Activated CD8-positive, alpha-beta T cell treated with anti-CD3 and anti-CD28 coated beads for 36 hours (primary cell): ENCODE measurements around the gene OR13J1. TPM values are rescaled to one million over a fixed set of nuclear protein-coding genes. Genes with fewer than 3 reads are reported as not detected.

ENCODE experiments used
- ATAC-seq: fragments of 200-7000 bp; cut with Tn5 transposase; one replicate; pipeline ENCODE4 v1.10.0; 2021; ENCODE audit warnings: mild to moderate bottlenecking, moderate library complexity
- CTCF ChIA-PET: fragments of 350-600 bp; sonication (Branson Sonifier 250); formaldehyde crosslinking; loops from one replicate; lab custom pipeline; 2021; ENCODE audit warnings: antibody characterized with exemption; lab: Charles Lee
- POLR2A ChIA-PET: fragments of 350-600 bp; sonication (Branson Sonifier 250); formaldehyde crosslinking; loops from one replicate; lab custom pipeline; 2021; ENCODE audit warnings: antibody characterized with exemption; lab: Charles Lee
- DNase-seq: peaks from one replicate; pipeline ENCODE4 v3.0.0-alpha.2; 2020
- H3K27ac Mint-ChIP-seq: one replicate; pipeline ENCODE4 v1.8.0; 2021; ENCODE audit warnings: mild to moderate bottlenecking, mixed read lengths
- H3K27me3 Mint-ChIP-seq: one replicate; pipeline ENCODE4 v1.8.0; 2021; ENCODE audit warnings: mixed read lengths
- H3K36me3 Mint-ChIP-seq: one replicate; pipeline ENCODE4 v1.8.0; 2021; ENCODE audit warnings: low read depth, mixed read lengths
- H3K4me1 Mint-ChIP-seq: one replicate; pipeline ENCODE4 v1.8.0; 2021; ENCODE audit warnings: low read depth, mixed read lengths
- H3K4me3 Mint-ChIP-seq: one replicate; pipeline ENCODE4 v1.8.0; 2021; ENCODE audit warnings: mild to moderate bottlenecking, moderate library complexity, mixed read lengths
- H3K9me3 Mint-ChIP-seq: one replicate; pipeline ENCODE4 v1.8.0; 2021; ENCODE audit warnings: mixed read lengths
- intact Hi-C: fragments of 100-400 bp; cut with micrococcal nuclease; formaldehyde crosslinking; loops from one replicate; pipeline ENCODE4 v1.10.0; 2022
- total RNA-seq, 2 experiments: library from RNA; stranded (reverse); gene quantifications; one replicate each; pipeline ENCODE4 v1.2.3, GENCODE V29; 2021
- TF ChIP-seq, protein P1 (sequence below): fragments of 200-600 bp; IDR thresholded peaks from one replicate; pipeline ENCODE4 v1.8.0; 2022; ENCODE audit warnings: antibody characterized with exemption, mild to moderate bottlenecking

OR13J1 gene
- not detected for total RNA-seq

- POLR2A ChIA-PET, result interaction anchor here (0.5 to 0.9 kb wide), 2 partner anchors 12 to 15 kb away, joined by 3 to 5 read pairs; no protein-coding TSS in a partner anchor
- DNase-seq (no peak), ATAC-seq (no peak)
- H3K4me3 Mint-ChIP-seq, result no peak within 1 kb of the TSS
- TF ChIP-seq, protein P1, sequence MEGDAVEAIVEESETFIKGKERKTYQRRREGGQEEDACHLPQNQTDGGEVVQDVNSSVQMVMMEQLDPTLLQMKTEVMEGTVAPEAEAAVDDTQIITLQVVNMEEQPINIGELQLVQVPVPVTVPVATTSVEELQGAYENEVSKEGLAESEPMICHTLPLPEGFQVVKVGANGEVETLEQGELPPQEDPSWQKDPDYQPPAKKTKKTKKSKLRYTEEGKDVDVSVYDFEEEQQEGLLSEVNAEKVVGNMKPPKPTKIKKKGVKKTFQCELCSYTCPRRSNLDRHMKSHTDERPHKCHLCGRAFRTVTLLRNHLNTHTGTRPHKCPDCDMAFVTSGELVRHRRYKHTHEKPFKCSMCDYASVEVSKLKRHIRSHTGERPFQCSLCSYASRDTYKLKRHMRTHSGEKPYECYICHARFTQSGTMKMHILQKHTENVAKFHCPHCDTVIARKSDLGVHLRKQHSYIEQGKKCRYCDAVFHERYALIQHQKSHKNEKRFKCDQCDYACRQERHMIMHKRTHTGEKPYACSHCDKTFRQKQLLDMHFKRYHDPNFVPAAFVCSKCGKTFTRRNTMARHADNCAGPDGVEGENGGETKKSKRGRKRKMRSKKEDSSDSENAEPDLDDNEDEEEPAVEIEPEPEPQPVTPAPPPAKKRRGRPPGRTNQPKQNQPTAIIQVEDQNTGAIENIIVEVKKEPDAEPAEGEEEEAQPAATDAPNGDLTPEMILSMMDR, result no peak
- H3K27me3 Mint-ChIP-seq, result peaks cover 3% of the 10 kb centered on the region
- H3K9me3 Mint-ChIP-seq, result no peaks in the 10 kb centered on the region
- no peak within 1 kb of the TSS for H3K27ac Mint-ChIP-seq
- H3K4me1 Mint-ChIP-seq, result no peaks in the 10 kb centered on the region
- intact Hi-C loops, result no loop called here
- CTCF ChIA-PET, result interaction anchor here (0.7 to 1.4 kb wide), 2 partner anchors 12 to 27 kb away, joined by 3 read pairs; no protein-coding TSS in a partner anchor
- no peaks in the 10 kb centered on the region for H3K36me3 Mint-ChIP-seq
These were observed at the start of gene OR13J1 for GRCh38 chr9:35870351-35870923. Gene OR13J1, minus strand, starts transcription at chr9:35870401. Its CDS starts 0 bp downstream, at chr9:35870401.

DNA sequence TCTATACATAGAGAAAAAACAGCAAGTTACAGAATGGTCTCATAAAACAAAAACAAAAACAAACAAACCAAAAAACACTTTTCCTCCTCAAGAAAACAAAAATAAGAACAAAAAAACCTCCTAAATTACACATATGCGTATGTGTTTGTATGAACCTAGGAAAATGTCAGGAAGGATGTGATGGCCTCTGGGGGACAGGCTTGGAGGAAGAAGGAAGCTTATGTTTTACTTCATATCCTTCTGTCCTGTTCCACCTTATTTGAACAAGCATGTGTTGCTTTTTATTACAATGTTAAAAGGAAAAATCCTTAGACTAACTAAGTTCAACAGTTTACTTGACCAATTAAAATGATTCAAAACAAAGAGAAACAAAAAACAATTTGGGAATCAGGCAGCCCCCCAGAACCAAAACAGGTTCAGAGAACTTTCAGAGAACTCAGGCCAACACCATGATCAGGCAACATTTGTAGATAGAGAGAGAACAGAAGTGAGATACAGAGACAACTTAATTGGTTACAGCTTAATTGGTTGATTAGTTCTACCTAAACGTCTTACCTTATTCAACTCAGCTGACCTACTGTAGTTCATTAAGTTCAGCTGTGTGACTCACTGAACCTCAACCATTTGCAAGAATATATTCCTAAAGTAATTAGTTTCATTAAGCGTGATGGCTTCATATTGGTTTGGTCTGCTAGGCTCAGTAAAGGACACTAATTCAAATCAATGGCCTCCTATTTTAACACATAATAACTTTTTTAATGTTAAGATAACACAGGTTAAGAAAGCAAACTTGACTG, 49.2 kb upstream of the OR13J1 start:
- Mint-ChIP-seq H3K4me3 (no peak overlapping the region), H3K9me3 (no peaks in the 10 kb centered on the region), H3K27me3 (no peaks in the 10 kb centered on the region), H3K27ac (no peak overlapping the region), H3K36me3 (no peaks in the 10 kb centered on the region), H3K4me1 (peaks cover 14% of the 10 kb centered on the region)
- ChIA-PET CTCF (interaction anchor here (1.2 to 4.6 kb wide), 4 partner anchors 8 to 35 kb away, joined by 4 to 28 read pairs (median 8); no protein-coding TSS in a partner anchor), POLR2A (interaction anchor here (1.1 kb wide), 1 partner anchor 8 kb away, joined by 4 read pairs; no protein-coding TSS in a partner anchor)
- TF ChIP-seq, protein P1, result no peak
- DNase-seq, result no peak
- intact Hi-C loops, result no loop called here
- ATAC-seq, result no peak

- ATAC-seq (no peak), DNase-seq (no peak)
- Mint-ChIP-seq H3K9me3 (no peaks in the 10 kb centered on the region), H3K27ac (no peak overlapping the region), H3K27me3 (no peaks in the 10 kb centered on the region), H3K4me3 (no peak overlapping the region), H3K4me1 (peaks cover 9% of the 10 kb centered on the region), H3K36me3 (no peaks in the 10 kb centered on the region)
- ChIA-PET CTCF (interaction anchor here (1.8 to 4.6 kb wide), 2 partner anchors 16 to 27 kb away, joined by 9 to 28 read pairs; no protein-coding TSS in a partner anchor), POLR2A (no interaction called here)
- intact Hi-C loops, result no loop called here
- TF ChIP-seq, protein P1, result no peak
These were observed 48.6 kb upstream of the OR13J1 start for GRCh38 chr9:35918780-35919179.

- DNase-seq (no peak), ATAC-seq (no peak)
- Mint-ChIP-seq H3K36me3 (no peaks in the 10 kb centered on the region), H3K27ac (no peak overlapping the region), H3K27me3 (no peaks in the 10 kb centered on the region), H3K9me3 (no peaks in the 10 kb centered on the region), H3K4me3 (no peak overlapping the region), H3K4me1 (peaks cover 8% of the 10 kb centered on the region)
- intact Hi-C loops, result no loop called here
- CTCF ChIA-PET, result interaction anchor here (1.1 kb wide), 1 partner anchor 28 kb away, joined by 3 read pairs; no protein-coding TSS in a partner anchor
- POLR2A ChIA-PET, result no interaction called here
- TF ChIP-seq, protein P1, result no peak
These were observed 47.1 kb upstream of the OR13J1 start for GRCh38 chr9:35917261-35917660.
